Measurements from ENCODE around the gene ASCC3. TPM values are rescaled to one million over a fixed set of nuclear protein-coding genes. Genes with fewer than 3 reads are reported as not detected.

Gene ASCC3
- total and polyA plus RNA-seq, 7 donors = 6.0 to 27.1 (median 22.4) TPM

- Histone ChIP-seq H3K27me3 (no peaks in the 10 kb centered on the region), H3K4me1 (no peaks in the 10 kb centered on the region), H3K36me3 (peaks cover 0 to 8% (median 4%) of the 10 kb centered on the region in 4 donors), H3K4me3 (no peak overlapping the region), H3K27ac (no peak overlapping the region), H3K9me3 (no peaks in the 10 kb centered on the region)
- no peak for DNase-seq
- TF ChIP-seq, protein P1, sequence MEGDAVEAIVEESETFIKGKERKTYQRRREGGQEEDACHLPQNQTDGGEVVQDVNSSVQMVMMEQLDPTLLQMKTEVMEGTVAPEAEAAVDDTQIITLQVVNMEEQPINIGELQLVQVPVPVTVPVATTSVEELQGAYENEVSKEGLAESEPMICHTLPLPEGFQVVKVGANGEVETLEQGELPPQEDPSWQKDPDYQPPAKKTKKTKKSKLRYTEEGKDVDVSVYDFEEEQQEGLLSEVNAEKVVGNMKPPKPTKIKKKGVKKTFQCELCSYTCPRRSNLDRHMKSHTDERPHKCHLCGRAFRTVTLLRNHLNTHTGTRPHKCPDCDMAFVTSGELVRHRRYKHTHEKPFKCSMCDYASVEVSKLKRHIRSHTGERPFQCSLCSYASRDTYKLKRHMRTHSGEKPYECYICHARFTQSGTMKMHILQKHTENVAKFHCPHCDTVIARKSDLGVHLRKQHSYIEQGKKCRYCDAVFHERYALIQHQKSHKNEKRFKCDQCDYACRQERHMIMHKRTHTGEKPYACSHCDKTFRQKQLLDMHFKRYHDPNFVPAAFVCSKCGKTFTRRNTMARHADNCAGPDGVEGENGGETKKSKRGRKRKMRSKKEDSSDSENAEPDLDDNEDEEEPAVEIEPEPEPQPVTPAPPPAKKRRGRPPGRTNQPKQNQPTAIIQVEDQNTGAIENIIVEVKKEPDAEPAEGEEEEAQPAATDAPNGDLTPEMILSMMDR (IDR thresholded peaks at IDR 0.05) = no peak
- TF ChIP-seq EP300 (IDR thresholded peaks at IDR 0.05) = no peak
- TF ChIP-seq POLR2A (IDR thresholded peaks at IDR 0.05) = no peak
- TF ChIP-seq POLR2AphosphoS5 (IDR thresholded peaks at IDR 0.05) = no peak
- intact Hi-C loops (cut with DNase I) = no loop called here
- 87% methylated on average over 4 of the region's 4 CpGs for WGBS, 2 donors
Observed at GRCh38 chr6:100803264-100804045, 77.7 kb downstream of the ASCC3 start.

DNA sequence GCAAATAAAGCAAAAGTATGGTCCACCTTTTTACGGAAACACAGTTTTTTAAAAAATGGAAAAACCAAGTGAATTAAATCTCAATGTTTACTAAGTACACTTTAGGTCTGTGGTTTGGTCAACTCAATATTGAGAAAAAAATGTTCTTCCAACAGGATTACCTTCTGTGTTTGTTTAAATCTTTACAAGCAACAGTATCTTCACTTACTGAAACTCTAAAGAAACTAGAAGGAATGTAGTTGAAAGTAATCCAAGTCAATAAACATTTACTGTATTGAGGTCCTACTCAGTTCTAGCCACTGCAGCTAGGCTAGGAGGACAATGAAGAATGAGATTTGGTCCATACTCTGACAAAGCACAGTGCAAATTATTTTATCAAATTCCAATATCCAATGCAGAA lies 80.1 kb downstream of the ASCC3 start:
- H3K27me3 ChIP-seq = no peaks in the 10 kb centered on the region
- H3K27ac ChIP-seq = no peak overlapping the region
- TF ChIP-seq EP300 (IDR thresholded peaks at IDR 0.05) (no peak), POLR2A (IDR thresholded peaks at IDR 0.05) (no peak), POLR2AphosphoS5 (IDR thresholded peaks at IDR 0.05) (no peak)
- TF ChIP-seq, protein P1 (IDR thresholded peaks at IDR 0.05) = no peak
- no peaks in the 10 kb centered on the region for H3K9me3 ChIP-seq
- no peaks in the 10 kb centered on the region for H3K4me1 ChIP-seq
- DNase-seq = no peak
- intact Hi-C loops (cut with DNase I) = no loop called here
- 71 to 81% methylated on average over 1 of the region's 1 CpG for WGBS, 2 donors
- H3K36me3 ChIP-seq = peaks cover 0 to 14% (median 4%) of the 10 kb centered on the region in 4 donors
- H3K4me3 ChIP-seq = no peak overlapping the region

- H3K9me3 ChIP-seq = no peaks in the 10 kb centered on the region
- WGBS, 2 donors = 86 to 95% methylated on average over 4 of the region's 4 CpGs
- peaks cover 0 to 6% (median 0%) of the 10 kb centered on the region in 4 donors for H3K36me3 ChIP-seq
- H3K27me3 ChIP-seq = no peaks in the 10 kb centered on the region
- no peak for TF ChIP-seq POLR2A (IDR thresholded peaks at IDR 0.05)
- TF ChIP-seq EP300 (IDR thresholded peaks at IDR 0.05) = no peak
- TF ChIP-seq POLR2AphosphoS5 (IDR thresholded peaks at IDR 0.05) = no peak
- TF ChIP-seq, protein P1 (IDR thresholded peaks at IDR 0.05) = no peak
- no peak overlapping the region for H3K27ac ChIP-seq
- H3K4me3 ChIP-seq = no peak overlapping the region
- H3K4me1 ChIP-seq = no peaks in the 10 kb centered on the region
- DNase-seq = no peak
- intact Hi-C loops (cut with DNase I) = no loop called here
Observed at GRCh38 chr6:100796049-100796823, 84.9 kb downstream of the ASCC3 start.

GRCh38 chr6:100790084-100790483 lies 91.0 kb downstream of the ASCC3 start:
- DNase-seq = no peak
- Histone ChIP-seq H3K4me3 (no peak overlapping the region), H3K27ac (no peak overlapping the region), H3K36me3 (no peaks in the 10 kb centered on the region), H3K9me3 (no peaks in the 10 kb centered on the region), H3K4me1 (no peaks in the 10 kb centered on the region), H3K27me3 (no peaks in the 10 kb centered on the region)
- intact Hi-C loops (cut with DNase I) = no loop called here
- no peak for TF ChIP-seq POLR2A (IDR thresholded peaks at IDR 0.05)
- no peak for TF ChIP-seq POLR2AphosphoS5 (IDR thresholded peaks at IDR 0.05)
- no peak for TF ChIP-seq EP300 (IDR thresholded peaks at IDR 0.05)
- TF ChIP-seq, protein P1 (IDR thresholded peaks at IDR 0.05) = no peak
- 75 to 81% methylated on average over 2 of the region's 2 CpGs for WGBS, 2 donors
